Gastroesophageal sphincter (tissue), 3 donors: Measurements from ENCODE around the gene SPSB4.

Experiments used
- EP300 ChIP-seq: sonication (generic); formaldehyde crosslinking; IDR thresholded peaks from one replicate; pipeline ENCODE4 v1.6.1; 2017; ENCODE audit warnings: antibody characterized with exemption, mild to moderate bottlenecking
- POLR2A ChIP-seq, 2 donors: fragments of 450-650 bp; IDR thresholded peaks; one replicate each; pipeline ENCODE4 v1.6.1; 2017; ENCODE audit warnings: antibody characterized with exemption in 2 of 2, mild to moderate bottlenecking in 2 of 2, moderate library complexity in 1 of 2
- TF ChIP-seq, protein P1 (sequence below), 4 experiments: fragments of 200-600 bp in 2 of 4; fragments of 450-650 bp in 2 of 4; sonication (generic) in 1 of 4; IDR thresholded peaks; one replicate each; pipeline ENCODE4 v1.5.1; 2017 to 2019; ENCODE audit warnings: antibody characterized with exemption in 4 of 4, mild to moderate bottlenecking in 2 of 4, moderate library complexity in 2 of 4

DNA sequence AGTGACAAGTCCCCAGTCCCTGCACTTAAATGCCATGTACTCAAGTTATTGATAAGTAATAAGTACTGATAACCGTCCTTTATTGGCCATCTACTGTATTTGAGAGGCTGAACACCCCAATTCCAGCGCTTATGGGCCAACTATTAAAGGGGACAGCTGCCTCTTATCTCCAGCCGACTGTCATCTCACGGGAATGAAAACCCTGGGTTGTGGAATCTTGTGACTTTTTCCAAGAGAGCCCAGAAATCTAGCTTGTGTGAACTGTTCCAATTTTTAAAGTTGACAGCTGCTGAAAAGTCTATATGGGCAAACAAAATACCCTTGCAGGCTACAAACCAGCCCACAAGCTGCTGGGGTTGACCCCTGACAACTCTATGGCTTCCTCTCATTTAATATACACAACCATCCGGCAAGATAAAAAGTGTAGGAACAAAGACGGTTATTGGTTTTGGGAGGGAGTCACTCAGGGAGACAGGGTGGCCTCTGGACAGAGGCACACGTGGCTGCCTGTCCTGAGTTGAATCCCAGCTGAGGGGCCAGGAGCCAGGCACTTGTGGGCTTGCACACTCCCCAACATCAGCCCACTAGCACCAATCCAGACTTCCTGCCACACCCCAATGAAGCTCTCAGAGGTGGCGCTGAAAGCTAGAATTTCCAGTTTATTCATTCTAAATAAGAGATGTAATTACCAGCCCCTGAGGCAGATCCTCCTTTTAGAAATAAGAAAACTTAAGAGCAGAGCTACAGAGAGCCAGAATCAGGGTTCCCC lies 16.2 kb downstream of the SPSB4 start:
- TF ChIP-seq POLR2A (IDR thresholded peaks at IDR 0.05) (no peak), EP300 (no peak)
- TF ChIP-seq, protein P1, sequence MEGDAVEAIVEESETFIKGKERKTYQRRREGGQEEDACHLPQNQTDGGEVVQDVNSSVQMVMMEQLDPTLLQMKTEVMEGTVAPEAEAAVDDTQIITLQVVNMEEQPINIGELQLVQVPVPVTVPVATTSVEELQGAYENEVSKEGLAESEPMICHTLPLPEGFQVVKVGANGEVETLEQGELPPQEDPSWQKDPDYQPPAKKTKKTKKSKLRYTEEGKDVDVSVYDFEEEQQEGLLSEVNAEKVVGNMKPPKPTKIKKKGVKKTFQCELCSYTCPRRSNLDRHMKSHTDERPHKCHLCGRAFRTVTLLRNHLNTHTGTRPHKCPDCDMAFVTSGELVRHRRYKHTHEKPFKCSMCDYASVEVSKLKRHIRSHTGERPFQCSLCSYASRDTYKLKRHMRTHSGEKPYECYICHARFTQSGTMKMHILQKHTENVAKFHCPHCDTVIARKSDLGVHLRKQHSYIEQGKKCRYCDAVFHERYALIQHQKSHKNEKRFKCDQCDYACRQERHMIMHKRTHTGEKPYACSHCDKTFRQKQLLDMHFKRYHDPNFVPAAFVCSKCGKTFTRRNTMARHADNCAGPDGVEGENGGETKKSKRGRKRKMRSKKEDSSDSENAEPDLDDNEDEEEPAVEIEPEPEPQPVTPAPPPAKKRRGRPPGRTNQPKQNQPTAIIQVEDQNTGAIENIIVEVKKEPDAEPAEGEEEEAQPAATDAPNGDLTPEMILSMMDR (IDR thresholded peaks at IDR 0.05) = no peak
